Measurements from ENCODE around the gene ZMYND10.

DNA sequence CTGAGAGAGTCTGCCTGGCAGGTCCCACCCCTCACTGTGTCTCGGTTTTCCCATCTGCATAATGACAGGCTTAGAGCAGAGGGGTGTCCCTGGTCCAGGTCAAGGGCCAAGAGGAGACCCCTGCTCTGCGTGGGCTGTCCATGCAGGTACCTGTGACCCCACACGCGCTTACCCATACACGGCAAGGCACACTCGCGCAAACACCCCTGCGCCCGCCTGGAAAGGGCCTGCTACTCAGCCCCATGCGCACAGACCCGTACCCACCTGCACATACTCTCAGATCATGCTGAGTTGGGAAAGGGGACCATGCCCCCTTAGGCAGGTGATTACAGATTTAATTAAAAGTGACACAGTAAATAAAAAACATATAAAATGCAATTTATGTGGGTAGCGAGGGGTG is 37.2 kb upstream of the ZMYND10 start:
- TF ChIP-seq, protein P1, sequence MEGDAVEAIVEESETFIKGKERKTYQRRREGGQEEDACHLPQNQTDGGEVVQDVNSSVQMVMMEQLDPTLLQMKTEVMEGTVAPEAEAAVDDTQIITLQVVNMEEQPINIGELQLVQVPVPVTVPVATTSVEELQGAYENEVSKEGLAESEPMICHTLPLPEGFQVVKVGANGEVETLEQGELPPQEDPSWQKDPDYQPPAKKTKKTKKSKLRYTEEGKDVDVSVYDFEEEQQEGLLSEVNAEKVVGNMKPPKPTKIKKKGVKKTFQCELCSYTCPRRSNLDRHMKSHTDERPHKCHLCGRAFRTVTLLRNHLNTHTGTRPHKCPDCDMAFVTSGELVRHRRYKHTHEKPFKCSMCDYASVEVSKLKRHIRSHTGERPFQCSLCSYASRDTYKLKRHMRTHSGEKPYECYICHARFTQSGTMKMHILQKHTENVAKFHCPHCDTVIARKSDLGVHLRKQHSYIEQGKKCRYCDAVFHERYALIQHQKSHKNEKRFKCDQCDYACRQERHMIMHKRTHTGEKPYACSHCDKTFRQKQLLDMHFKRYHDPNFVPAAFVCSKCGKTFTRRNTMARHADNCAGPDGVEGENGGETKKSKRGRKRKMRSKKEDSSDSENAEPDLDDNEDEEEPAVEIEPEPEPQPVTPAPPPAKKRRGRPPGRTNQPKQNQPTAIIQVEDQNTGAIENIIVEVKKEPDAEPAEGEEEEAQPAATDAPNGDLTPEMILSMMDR (IDR thresholded peaks at IDR 0.05; ENCODE audit: low read depth, low read length, poor library complexity, severe bottlenecking) = no peak
- no peak for TF ChIP-seq EZH2phosphoT487 (IDR thresholded peaks at IDR 0.05; ENCODE audit: borderline replicate concordance, low read length)
